B cell (primary cell): ENCODE measurements around the gene RGS7. TPM values are rescaled to one million over a fixed set of nuclear protein-coding genes. Genes with fewer than 3 reads are reported as not detected.

Experiments used
- ATAC-seq: fragments of 200-7000 bp; cut with Tn5 transposase; one replicate; pipeline ENCODE4 v1.10.0; 2021; ENCODE audit warnings: low read depth, mild to moderate bottlenecking, moderate number of reproducible peaks, moderate library complexity
- CTCF ChIA-PET: fragments of 350-600 bp; sonication (Branson Sonifier 250); formaldehyde crosslinking; loops from one replicate; lab custom pipeline; 2021; ENCODE audit warnings: antibody characterized with exemption, inconsistent platforms; lab: Charles Lee
- POLR2A ChIA-PET: fragments of 350-600 bp; sonication (Branson Sonifier 250); formaldehyde crosslinking; loops from one replicate; lab custom pipeline; 2021; ENCODE audit warnings: antibody characterized with exemption; lab: Charles Lee
- DNase-seq: peaks from one replicate; pipeline ENCODE4 v3.0.0; 2013
- H2AFZ ChIP-seq: 2 replicates; pipeline ENCODE4 v1.6.1; 2012; ENCODE audit warnings: mild to moderate bottlenecking, low read depth, low read length; ENCODE audit not compliant: insufficient read depth, poor library complexity, severe bottlenecking
- H3K27ac ChIP-seq, 2 donors: 1 replicate in 1 of 2; 2 replicates in 1 of 2; pipeline ENCODE4 v1.5.1; 2012 to 2013; ENCODE audit warnings: low read length in 2 of 2, mild to moderate bottlenecking in 2 of 2, moderate library complexity in 1 of 2
- H3K27me3 ChIP-seq, 4 experiments: fragments of 200-600 bp in 1 of 4; sonication (generic) in 1 of 4; replicated peaks in 1 of 4; 1 replicate in 2 of 4; 2 replicates in 2 of 4; pipeline versions ENCODE4 v1.6.1 to v1.7.0; 2013 to 2016; ENCODE audit warnings: low read length in 3 of 4, mild to moderate bottlenecking in 2 of 4, mixed read lengths in 1 of 4, moderate library complexity in 1 of 4; ENCODE audit not compliant: insufficient read depth in 4 of 4, control insufficient read depth in 3 of 4; ENCODE audit errors: control extremely low read depth in 1 of 4
- H3K36me3 ChIP-seq, 2 experiments: replicated peaks in 1 of 2; 1 replicate in 1 of 2; 2 replicates in 1 of 2; pipeline versions ENCODE4 v1.6.1 to v1.7.1; 2013; ENCODE audit warnings: low read length in 1 of 2; ENCODE audit not compliant: insufficient read depth in 2 of 2, control insufficient read depth in 1 of 2; ENCODE audit errors: control extremely low read depth in 1 of 2, extremely low read depth in 1 of 2
- H3K4me1 ChIP-seq, 2 donors: fragments of 200-600 bp in 1 of 2; sonication (generic) in 1 of 2; 1 replicate in 1 of 2; 2 replicates in 1 of 2; pipeline versions ENCODE4 v1.5.1 to v1.6.1; 2013 to 2017; ENCODE audit warnings: low read length in 2 of 2; ENCODE audit not compliant: control insufficient read depth in 2 of 2, insufficient read depth in 2 of 2
- H3K4me2 ChIP-seq: replicated peaks from 2 replicates; pipeline ENCODE3; 2012; ENCODE audit warnings: mild to moderate bottlenecking, low read depth, low read length; ENCODE audit not compliant: poor library complexity, severe bottlenecking
- H3K4me3 ChIP-seq, 5 experiments: fragments of 200-600 bp in 1 of 5; sonication (generic) in 1 of 5; 1 replicate in 3 of 5; 2 replicates in 2 of 5; pipeline versions ENCODE4 v1.5.1 to v1.7.0; 2011 to 2016; ENCODE audit warnings: low read length in 4 of 5, mild to moderate bottlenecking in 4 of 5, low read depth in 2 of 5, control low read depth in 1 of 5, moderate library complexity in 1 of 5; ENCODE audit not compliant: insufficient read depth in 1 of 5; ENCODE audit errors: control extremely low read depth in 1 of 5, extremely low read depth in 1 of 5
- H3K79me2 ChIP-seq: fragments of 200-600 bp; sonication (generic); one replicate; pipeline ENCODE4 v1.6.0; 2016; ENCODE audit warnings: low read length; ENCODE audit not compliant: control insufficient read depth, insufficient read depth
- H3K9ac ChIP-seq: fragments of 200-600 bp; sonication (generic); 2 replicates; pipeline ENCODE4 v1.6.1; 2017; ENCODE audit warnings: mild to moderate bottlenecking, low read length, moderate library complexity
- H3K9me3 ChIP-seq, 3 donors: one replicate each; pipeline versions ENCODE4 v1.6.1 to v1.7.1; 2013; ENCODE audit warnings: low read length in 2 of 3; ENCODE audit not compliant: control insufficient read depth in 2 of 3, insufficient read depth in 1 of 3; ENCODE audit errors: control extremely low read depth in 1 of 3
- H4K20me1 ChIP-seq: 2 replicates; pipeline ENCODE4 v1.6.0; 2012; ENCODE audit warnings: mild to moderate bottlenecking, low read length; ENCODE audit not compliant: insufficient read depth, control insufficient read depth, poor library complexity, severe bottlenecking
- H3K27ac Mint-ChIP-seq: one replicate; pipeline ENCODE4 v1.8.0; 2021; ENCODE audit warnings: mixed read lengths
- H3K27me3 Mint-ChIP-seq: one replicate; pipeline ENCODE4 v1.8.0; 2021; ENCODE audit warnings: mixed read lengths
- H3K4me1 Mint-ChIP-seq: one replicate; pipeline ENCODE4 v1.8.0; 2021; ENCODE audit warnings: mixed read lengths
- H3K4me3 Mint-ChIP-seq: one replicate; pipeline ENCODE4 v1.8.0; 2021; ENCODE audit warnings: mixed read lengths
- H3K9me3 Mint-ChIP-seq: one replicate; pipeline ENCODE4 v1.8.0; 2022; ENCODE audit warnings: mixed read lengths; ENCODE audit not compliant: insufficient read depth
- CTCF ChIP-seq: fragments of 200-600 bp; IDR thresholded peaks from one replicate; pipeline ENCODE4 v1.8.0; 2022; ENCODE audit warnings: antibody characterized with exemption, mild to moderate bottlenecking
- EZH2 ChIP-seq: IDR thresholded peaks from 2 replicates; pipeline ENCODE4 v1.6.1; 2012; ENCODE audit warnings: borderline replicate concordance, low read depth, mild to moderate bottlenecking, moderate library complexity, low read length; ENCODE audit not compliant: insufficient read depth, poor library complexity, severe bottlenecking
- WGBS: methylation state at CpG from one replicate; pipeline ENCODE4 v1.1.5; 2013; ENCODE audit warnings: missing lambda C conversion rate; ENCODE audit not compliant: insufficient coverage; 5-methylcytosine and 5-hydroxymethylcytosine counted together
- intact Hi-C: fragments of 100-400 bp; cut with micrococcal nuclease; formaldehyde crosslinking; loops from one replicate; pipeline ENCODE4 v1.10.0; 2022
- polyA plus RNA-seq: library from polyadenylated mRNA; depleted of rRNA; stranded (reverse); fragments of >200 nt; gene quantifications from 2 replicates; pipeline ENCODE4 v1.2.3, GENCODE V29; 2012
- total RNA-seq, 2 donors: library from RNA; stranded (reverse); fragments of 120-200 nt in 1 of 2; gene quantifications; 1 replicate in 1 of 2; 2 replicates in 1 of 2; pipeline versions ENCODE4 v1.2.3 to v1.2.4, GENCODE V29; 2013 to 2022

The RGS7 gene
- total and polyA plus RNA-seq, 2 donors (not counting 1 experiment from before 2014, with no cell fraction given), result 0.15 to 1.8 TPM

DNA sequence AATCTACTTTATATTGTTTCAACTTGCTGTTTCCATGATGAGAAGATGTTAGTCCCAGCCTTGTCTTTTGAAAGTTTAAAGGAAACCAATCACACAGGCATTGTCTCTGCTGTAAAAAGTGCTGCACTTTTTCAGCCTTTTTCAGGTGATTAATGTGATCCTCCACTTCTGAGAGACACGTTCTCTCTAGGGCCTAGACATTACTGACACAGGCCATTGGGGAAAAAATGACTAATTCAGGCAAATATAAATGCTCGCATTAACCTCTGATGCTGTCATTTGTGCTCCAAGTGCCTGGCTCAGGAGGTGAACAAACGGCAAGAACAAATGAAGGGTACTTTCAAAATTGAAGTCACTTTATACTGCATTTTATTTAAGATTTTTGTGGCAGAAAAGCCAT, 32.4 kb upstream of the RGS7 start:
- H3K9ac ChIP-seq, result no peak overlapping the region
- no peaks in the 10 kb centered on the region for H3K4me1 ChIP-seq
- WGBS, result 67% methylated on average over 2 of the region's 3 CpGs
- TF ChIP-seq CTCF, result no peak
- TF ChIP-seq EZH2, result no peak
- Mint-ChIP-seq H3K27me3 (peaks cover 9% of the 10 kb centered on the region), H3K4me3 (no peak overlapping the region), H3K9me3 (no peaks in the 10 kb centered on the region), H3K4me1 (no peaks in the 10 kb centered on the region), H3K27ac (no peak overlapping the region)
- no peak overlapping the region for H3K4me2 ChIP-seq
- intact Hi-C loops, result no loop called here
- no peak for ATAC-seq
- peaks cover 0 to 6% (median 2%) of the 10 kb centered on the region in 4 experiments for H3K27me3 ChIP-seq
- no peaks in the 10 kb centered on the region for H3K36me3 ChIP-seq
- no peak for DNase-seq
- ChIA-PET POLR2A (no interaction called here), CTCF (no interaction called here)
- H3K4me3 ChIP-seq, result no peak overlapping the region
- H3K9me3 ChIP-seq, result no peaks in the 10 kb centered on the region
- H3K27ac ChIP-seq, result no peak overlapping the region
- H3K79me2 ChIP-seq, result no peaks in the 10 kb centered on the region
- H2AFZ ChIP-seq, result no peak overlapping the region
- H4K20me1 ChIP-seq, result no peaks in the 10 kb centered on the region

GRCh38 chr1:241387216-241387615, 30.2 kb upstream of the RGS7 start:
- Histone ChIP-seq H3K4me3 (no peak overlapping the region), H3K9ac (no peak overlapping the region), H3K79me2 (no peaks in the 10 kb centered on the region), H2AFZ (no peak overlapping the region), H3K36me3 (no peaks in the 10 kb centered on the region), H3K4me2 (no peak overlapping the region), H3K27me3 (peaks cover 0 to 6% (median 2%) of the 10 kb centered on the region in 4 experiments), H3K9me3 (no peaks in the 10 kb centered on the region), H4K20me1 (no peaks in the 10 kb centered on the region), H3K27ac (no peak overlapping the region), H3K4me1 (no peaks in the 10 kb centered on the region)
- Mint-ChIP-seq H3K9me3 (no peaks in the 10 kb centered on the region), H3K27ac (no peak overlapping the region), H3K4me1 (no peaks in the 10 kb centered on the region), H3K4me3 (no peak overlapping the region), H3K27me3 (peaks cover 3% of the 10 kb centered on the region)
- DNase-seq, result no peak
- no peak for ATAC-seq
- ChIA-PET CTCF (no interaction called here), POLR2A (no interaction called here)
- intact Hi-C loops, result no loop called here
- TF ChIP-seq CTCF (no peak), EZH2 (no peak)
